ENCODE measurements around the gene HACE1. TPM values are rescaled to one million over a fixed set of nuclear protein-coding genes. Genes with fewer than 3 reads are reported as not detected.
"Not testable (repeated sequence)": the region's sequence is repeated elsewhere in the genome, so short reads cannot be mapped to it uniquely, and the experiment has no call there.

The HACE1 gene
- total RNA-seq, 2 experiments from 2014 or later, result 7.4 to 8.2 TPM

DNA sequence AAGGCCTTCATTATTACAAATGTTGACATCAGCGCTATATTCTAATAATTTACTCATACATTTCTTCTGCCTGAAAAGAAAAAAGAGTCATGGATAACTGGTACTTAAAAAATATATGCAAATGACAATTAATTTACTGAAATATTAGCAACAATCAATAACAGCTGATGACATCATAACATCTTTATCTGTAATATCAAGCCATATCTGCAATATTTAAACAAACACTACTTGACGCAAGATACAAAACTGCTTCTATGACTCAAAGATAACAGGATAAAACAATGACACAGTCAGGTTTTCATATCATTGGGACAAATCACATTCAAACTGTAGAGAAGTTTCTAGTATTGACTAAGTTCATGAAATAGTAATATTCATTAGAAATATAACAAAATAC, 16.5 kb downstream of the HACE1 start:
- peaks cover 52% of the 10 kb centered on the region for H3K36me3 Mint-ChIP-seq (ENCODE audit: low read depth)
- Histone ChIP-seq H3K4me3 (ENCODE audit: low read length) (no peak overlapping the region), H3K4me1 (ENCODE audit: insufficient read depth, low read length) (no peaks in the 10 kb centered on the region), H3K36me3 (ENCODE audit: insufficient read depth, low read length) (peaks cover 7% of the 10 kb centered on the region), H3K9me3 (ENCODE audit: control insufficient read depth in 1 of 2, insufficient read depth in 1 of 2, low read length in 2 of 2) (no peaks in the 10 kb centered on the region), H3K27ac (ENCODE audit: low read depth in 1 of 2, low read length in 2 of 2) (no peak overlapping the region), H3K27me3 (ENCODE audit: control insufficient read depth in 1 of 2, insufficient read depth in 2 of 2, low read length in 2 of 2) (no peaks in the 10 kb centered on the region)
- POLR2A ChIA-PET, result interaction anchor here (0.5 kb wide), 1 partner anchor 11 kb away, joined by 3 read pairs; no protein-coding TSS in a partner anchor
- H3K27me3 Mint-ChIP-seq, result no peaks in the 10 kb centered on the region
- CTCF ChIA-PET, result no interaction called here
- no peak overlapping the region for H3K27ac Mint-ChIP-seq
- no peak for TF ChIP-seq CTCF (IDR thresholded peaks at IDR 0.05)
- intact Hi-C loops (cut with DNase I, micrococcal nuclease), result no loop called here
- no peaks in the 10 kb centered on the region for H3K4me1 Mint-ChIP-seq (ENCODE audit: low read depth)
- no peak overlapping the region for H3K4me3 Mint-ChIP-seq
- no peaks in the 10 kb centered on the region for H3K9me3 Mint-ChIP-seq
- ATAC-seq (ENCODE audit: poor library complexity), result no peak
- no peak for DNase-seq

DNA sequence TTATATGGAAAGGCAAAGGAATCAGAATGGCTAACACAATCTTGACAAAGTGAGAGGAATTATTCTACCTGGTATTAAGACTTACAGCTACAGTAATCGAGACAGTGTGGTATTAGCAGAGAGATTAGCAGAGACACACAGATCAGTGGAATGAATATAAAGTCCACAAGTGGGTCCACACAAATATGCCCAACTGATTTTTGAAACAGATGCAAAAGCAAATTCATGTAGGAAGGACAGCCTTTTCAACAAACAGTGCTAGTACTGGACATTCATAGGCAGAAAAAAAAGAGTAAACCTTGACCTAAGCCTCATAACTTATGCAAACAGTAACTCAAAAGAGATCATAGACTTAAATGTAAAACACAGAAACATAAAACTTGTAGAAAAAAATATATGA, 22.6 kb downstream of the HACE1 start:
- no peaks in the 10 kb centered on the region for H3K27me3 ChIP-seq (ENCODE audit: control insufficient read depth in 1 of 2, insufficient read depth in 2 of 2, low read length in 2 of 2)
- H3K9me3 ChIP-seq (ENCODE audit: control insufficient read depth in 1 of 2, insufficient read depth in 1 of 2, low read length in 2 of 2), result no peaks in the 10 kb centered on the region
- no peak for TF ChIP-seq CTCF (IDR thresholded peaks at IDR 0.05)
- Mint-ChIP-seq H3K9me3 (no peaks in the 10 kb centered on the region), H3K36me3 (ENCODE audit: low read depth) (peaks cover 66% of the 10 kb centered on the region), H3K27me3 (no peaks in the 10 kb centered on the region), H3K27ac (no peak overlapping the region), H3K4me3 (no peak overlapping the region), H3K4me1 (ENCODE audit: low read depth) (no peaks in the 10 kb centered on the region)
- no peak for DNase-seq
- no peak for ATAC-seq (ENCODE audit: poor library complexity)
- H3K27ac ChIP-seq (ENCODE audit: low read depth in 1 of 2, low read length in 2 of 2), result no peak overlapping the region
- POLR2A ChIA-PET, result no interaction called here
- no peak overlapping the region for H3K4me3 ChIP-seq (ENCODE audit: low read length)
- no peaks in the 10 kb centered on the region for H3K4me1 ChIP-seq (ENCODE audit: insufficient read depth, low read length)
- H3K36me3 ChIP-seq (ENCODE audit: insufficient read depth, low read length), result peaks cover 15% of the 10 kb centered on the region
- CTCF ChIA-PET, result no interaction called here
- intact Hi-C loops (cut with DNase I, micrococcal nuclease), result no loop called here

- ATAC-seq (ENCODE audit: poor library complexity); DNase-seq; H3K4me1 ChIP-seq (ENCODE audit: insufficient read depth, low read length); CTCF ChIA-PET; H3K27ac ChIP-seq (ENCODE audit: low read depth in 1 of 2, low read length in 2 of 2); H3K4me3 ChIP-seq (ENCODE audit: low read length); H3K27me3 ChIP-seq (ENCODE audit: control insufficient read depth in 1 of 2, insufficient read depth in 2 of 2, low read length in 2 of 2); H3K27me3 Mint-ChIP-seq; H3K4me1 Mint-ChIP-seq (ENCODE audit: low read depth); H3K4me3 Mint-ChIP-seq; H3K9me3 Mint-ChIP-seq; H3K9me3 ChIP-seq (ENCODE audit: control insufficient read depth in 1 of 2, insufficient read depth in 1 of 2, low read length in 2 of 2); intact Hi-C loops (cut with DNase I, micrococcal nuclease); POLR2A ChIA-PET; H3K27ac Mint-ChIP-seq: not testable (repeated sequence)
- peaks cover 15% of the 10 kb centered on the region for H3K36me3 ChIP-seq (ENCODE audit: insufficient read depth, low read length)
- H3K36me3 Mint-ChIP-seq (ENCODE audit: low read depth), result peaks cover 69% of the 10 kb centered on the region
These were observed 23.2 kb downstream of the HACE1 start for GRCh38 chr6:104836479-104837020.

DNA sequence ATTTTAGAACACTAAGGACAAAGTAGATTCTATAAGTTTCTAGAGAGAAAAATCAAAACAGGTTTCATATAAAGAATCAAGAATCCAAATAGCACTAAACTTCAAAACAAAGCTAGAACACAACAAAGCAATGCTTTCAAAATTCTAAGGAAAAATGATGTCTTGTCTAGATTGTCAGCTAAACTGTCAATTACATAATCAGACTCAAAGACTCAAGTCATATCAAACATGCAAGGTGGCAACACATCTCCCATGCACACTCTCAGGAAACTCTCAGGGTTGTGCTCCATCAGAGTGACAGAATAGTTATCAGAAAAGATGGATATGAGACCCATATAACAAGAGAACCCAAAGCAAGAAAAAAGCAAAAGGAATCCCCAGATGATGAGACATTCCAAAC, 23.9 kb downstream of the HACE1 start:
- Mint-ChIP-seq H3K36me3 (ENCODE audit: low read depth) (peaks cover 75% of the 10 kb centered on the region), H3K4me1 (ENCODE audit: low read depth) (no peaks in the 10 kb centered on the region), H3K4me3 (no peak overlapping the region), H3K27me3 (no peaks in the 10 kb centered on the region), H3K27ac (no peak overlapping the region), H3K9me3 (no peaks in the 10 kb centered on the region)
- CTCF ChIA-PET, result no interaction called here
- Histone ChIP-seq H3K4me3 (ENCODE audit: low read length) (no peak overlapping the region), H3K27ac (ENCODE audit: low read depth in 1 of 2, low read length in 2 of 2) (no peak overlapping the region), H3K9me3 (ENCODE audit: control insufficient read depth in 1 of 2, insufficient read depth in 1 of 2, low read length in 2 of 2) (no peaks in the 10 kb centered on the region), H3K4me1 (ENCODE audit: insufficient read depth, low read length) (no peaks in the 10 kb centered on the region), H3K36me3 (ENCODE audit: insufficient read depth, low read length) (peaks cover 15% of the 10 kb centered on the region), H3K27me3 (ENCODE audit: control insufficient read depth in 1 of 2, insufficient read depth in 2 of 2, low read length in 2 of 2) (no peaks in the 10 kb centered on the region)
- no peak for ATAC-seq (ENCODE audit: poor library complexity)
- TF ChIP-seq CTCF (IDR thresholded peaks at IDR 0.05), result no peak
- intact Hi-C loops (cut with DNase I, micrococcal nuclease), result no loop called here
- no peak for DNase-seq
- POLR2A ChIA-PET, result no interaction called here
